Endothelial cell of umbilical vein (primary cell): Measurements from ENCODE around the gene PTPRCAP.

Source experiments
- EZH2 ChIP-seq: IDR thresholded peaks from 2 replicates; pipeline ENCODE4 v1.6.1; 2012; ENCODE audit warnings: borderline replicate concordance, low read depth, mild to moderate bottlenecking, moderate library complexity, low read length, inconsistent platforms; ENCODE audit not compliant: severe bottlenecking
- MYC ChIP-seq: IDR thresholded peaks from one replicate; pipeline ENCODE4 v1.6.1; 2011; ENCODE audit warnings: mild to moderate bottlenecking, low read depth, low read length
- POLR2A ChIP-seq: IDR thresholded peaks from 2 replicates; pipeline ENCODE4 v1.6.1; 2012; ENCODE audit warnings: low read depth, mild to moderate bottlenecking, control low read depth, low read length
- TF ChIP-seq, protein P1 (sequence below), 2 donors: IDR thresholded peaks; 1 replicate in 1 of 2; 2 replicates in 1 of 2; pipeline ENCODE4 v1.5.1; 2011; ENCODE audit warnings: low read length in 2 of 2, mild to moderate bottlenecking in 2 of 2, moderate library complexity in 2 of 2, control low read depth in 1 of 2, inconsistent platforms in 1 of 2, low read depth in 1 of 2; ENCODE audit not compliant: insufficient read depth in 1 of 2; ENCODE audit errors: extremely low read depth in 1 of 2

DNA sequence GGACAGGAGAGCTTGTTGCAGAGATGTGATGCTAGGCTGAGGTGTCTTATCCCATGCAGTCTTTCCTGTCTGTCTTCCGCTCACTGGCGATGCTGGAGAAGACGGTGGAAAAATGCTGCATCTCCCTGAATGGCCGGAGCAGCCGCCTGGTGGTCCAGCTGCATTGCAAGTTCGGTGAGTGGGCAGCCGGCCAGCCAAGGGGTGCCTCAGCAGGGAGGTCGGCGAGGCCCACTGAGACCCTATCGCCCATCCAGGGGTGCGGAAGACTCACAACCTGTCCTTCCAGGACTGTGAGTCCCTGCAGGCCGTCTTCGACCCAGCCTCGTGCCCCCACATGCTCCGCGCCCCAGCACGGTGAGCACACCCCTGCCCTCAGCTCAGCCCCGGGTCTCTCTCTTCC lies 44.0 kb downstream of the PTPRCAP start:
- TF ChIP-seq, protein P1, sequence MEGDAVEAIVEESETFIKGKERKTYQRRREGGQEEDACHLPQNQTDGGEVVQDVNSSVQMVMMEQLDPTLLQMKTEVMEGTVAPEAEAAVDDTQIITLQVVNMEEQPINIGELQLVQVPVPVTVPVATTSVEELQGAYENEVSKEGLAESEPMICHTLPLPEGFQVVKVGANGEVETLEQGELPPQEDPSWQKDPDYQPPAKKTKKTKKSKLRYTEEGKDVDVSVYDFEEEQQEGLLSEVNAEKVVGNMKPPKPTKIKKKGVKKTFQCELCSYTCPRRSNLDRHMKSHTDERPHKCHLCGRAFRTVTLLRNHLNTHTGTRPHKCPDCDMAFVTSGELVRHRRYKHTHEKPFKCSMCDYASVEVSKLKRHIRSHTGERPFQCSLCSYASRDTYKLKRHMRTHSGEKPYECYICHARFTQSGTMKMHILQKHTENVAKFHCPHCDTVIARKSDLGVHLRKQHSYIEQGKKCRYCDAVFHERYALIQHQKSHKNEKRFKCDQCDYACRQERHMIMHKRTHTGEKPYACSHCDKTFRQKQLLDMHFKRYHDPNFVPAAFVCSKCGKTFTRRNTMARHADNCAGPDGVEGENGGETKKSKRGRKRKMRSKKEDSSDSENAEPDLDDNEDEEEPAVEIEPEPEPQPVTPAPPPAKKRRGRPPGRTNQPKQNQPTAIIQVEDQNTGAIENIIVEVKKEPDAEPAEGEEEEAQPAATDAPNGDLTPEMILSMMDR (IDR thresholded peaks at IDR 0.05; ENCODE audit: extremely low read depth in 1 of 2, insufficient read depth in 1 of 2, low read depth in 1 of 2, low read length in 2 of 2) = no peak
- TF ChIP-seq EZH2 (no peak), POLR2A (no peak), MYC (no peak)
